Gastrocnemius medialis (tissue), 4 donors: ENCODE measurements around the gene ABCB9. TPM values are rescaled to one million over a fixed set of nuclear protein-coding genes. Genes with fewer than 3 reads are reported as not detected.

Experiments used
- ATAC-seq, 2 donors: fragments of 150-250 bp; one replicate each; pipeline ENCODE4 v1.9.1; 2016
- DNase-seq, 2 donors: peaks; one replicate each; pipeline ENCODE4 v3.0.0-alpha.2; 2019
- H3K27ac ChIP-seq, 4 donors: fragments of 200-600 bp; sonication (generic); 1 replicate in 1 of 4; 2 replicates in 3 of 4; pipeline ENCODE4 v1.5.1; 2016 to 2018; ENCODE audit warnings: mild to moderate bottlenecking in 2 of 4, moderate library complexity in 1 of 4
- H3K27me3 ChIP-seq, 3 donors: fragments of 200-600 bp; sonication (generic) in 2 of 3; 1 replicate in 1 of 3; 2 replicates in 2 of 3; pipeline versions ENCODE4 v1.5.1 to v1.6.0; 2016 to 2019; ENCODE audit warnings: mild to moderate bottlenecking in 1 of 3, moderate library complexity in 1 of 3
- H3K36me3 ChIP-seq, 2 donors: fragments of 200-600 bp; sonication (generic) in 1 of 2; one replicate each; pipeline ENCODE4 v1.5.1; 2017 to 2018
- H3K4me1 ChIP-seq, 2 donors: fragments of 200-600 bp; sonication (generic) in 1 of 2; one replicate each; pipeline ENCODE4 v1.5.1; 2016 to 2017; ENCODE audit warnings: mild to moderate bottlenecking in 2 of 2
- H3K4me3 ChIP-seq, 4 donors: fragments of 200-600 bp; sonication (generic) in 3 of 4; 1 replicate in 1 of 4; 2 replicates in 3 of 4; pipeline ENCODE4 v1.5.1; 2016 to 2019; ENCODE audit warnings: mild to moderate bottlenecking in 2 of 4
- H3K9me3 ChIP-seq, 3 donors: fragments of 200-600 bp; sonication (generic) in 2 of 3; 1 replicate in 1 of 3; 2 replicates in 2 of 3; pipeline ENCODE4 v1.5.1; 2016 to 2019
- CTCF ChIP-seq, 5 experiments: fragments of 450-650 bp in 3 of 5; fragments of 200-600 bp in 2 of 5; sonication (generic) in 2 of 5; IDR thresholded peaks in 4 of 5; conservative IDR thresholded peaks in 1 of 5; 1 replicate in 4 of 5; 2 replicates in 1 of 5; pipeline ENCODE4 v1.5.1; 2016 to 2019; ENCODE audit warnings: antibody characterized with exemption in 5 of 5, mild to moderate bottlenecking in 3 of 5, moderate library complexity in 3 of 5
- POLR2A ChIP-seq, 2 donors: fragments of 450-650 bp; IDR thresholded peaks; one replicate each; pipeline ENCODE4 v1.6.1; 2017; ENCODE audit warnings: antibody characterized with exemption in 2 of 2, mild to moderate bottlenecking in 2 of 2, moderate library complexity in 2 of 2
- in situ Hi-C, 4 donors: fragments of 200-750 bp; cut with MboI; loops; one replicate each; pipeline versions ENCODE4 v1.15.0 to v1.8.0; 2017; ENCODE audit warnings: low sequenced_read_pairs in 4 of 4
- intact Hi-C: fragments of 100-400 bp; cut with DNase I; formaldehyde crosslinking; loops from one replicate; pipeline ENCODE4 v1.15.1; 2023; ENCODE audit warnings: low total_unique reads
- total RNA-seq, 4 donors: library from RNA; depleted of rRNA; stranded (reverse); fragments of >200 nt; gene quantifications; one replicate each; pipeline versions ENCODE4 v1.1.0 to v1.2.3, GENCODE V29; 2016

The ABCB9 gene
- total RNA-seq, 4 donors from 2014 or later = 0.53 to 1.5 (median 0.99) TPM

DNA sequence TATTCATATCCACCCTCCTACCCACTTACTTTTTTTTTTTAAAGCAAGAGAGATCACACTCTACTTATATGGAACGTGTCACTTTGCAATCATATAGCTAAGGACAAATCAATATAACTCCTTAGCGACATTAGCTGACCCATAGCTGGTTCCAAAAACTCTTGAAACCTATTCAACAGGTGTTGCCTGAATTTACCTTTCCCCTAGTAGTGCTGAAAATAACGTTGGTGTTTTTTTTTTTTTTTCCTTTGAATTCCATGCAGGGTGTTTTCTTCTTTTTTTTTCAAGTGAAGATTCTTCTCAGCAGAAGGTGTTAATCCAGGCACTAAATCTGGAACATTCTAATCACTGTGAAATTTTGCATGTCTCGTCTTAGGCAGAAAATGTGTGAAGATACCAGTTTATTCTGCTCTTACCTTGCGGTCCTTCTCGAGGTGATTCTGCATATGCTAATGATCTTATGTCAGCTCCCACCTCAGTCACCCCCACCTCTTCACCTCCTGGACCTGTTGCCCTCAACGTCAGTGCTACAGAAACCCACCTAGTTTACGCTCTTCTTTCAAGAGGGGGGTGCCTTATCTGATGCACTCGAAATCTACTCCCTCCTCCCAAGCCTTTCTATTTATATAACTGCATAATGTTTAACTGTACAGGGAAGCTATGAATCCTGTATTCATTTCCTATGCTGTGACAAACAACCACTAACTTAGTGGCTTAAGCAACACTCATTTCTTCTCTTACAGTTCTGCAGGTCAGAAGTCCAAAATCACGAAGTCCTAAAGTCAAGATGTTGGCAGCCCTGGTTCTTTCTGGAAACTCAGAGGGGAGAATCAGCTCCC lies 63.2 kb downstream of the ABCB9 start:
- in situ Hi-C loops (no loop called here), intact Hi-C loops (no loop called here)
- no peak for ATAC-seq
- H3K4me1 ChIP-seq = peaks cover 0 to 7% of the 10 kb centered on the region in 2 donors
- H3K4me3 ChIP-seq = no peak overlapping the region
- H3K36me3 ChIP-seq = no peaks in the 10 kb centered on the region
- H3K27ac ChIP-seq = no peak overlapping the region
- H3K9me3 ChIP-seq = no peaks in the 10 kb centered on the region
- DNase-seq = no peak
- no peaks in the 10 kb centered on the region for H3K27me3 ChIP-seq
- TF ChIP-seq CTCF (IDR thresholded peaks at IDR 0.05 in 4 of 5, conservative IDR thresholded peaks at IDR 0.05 in 1 of 5) = no peak

DNA sequence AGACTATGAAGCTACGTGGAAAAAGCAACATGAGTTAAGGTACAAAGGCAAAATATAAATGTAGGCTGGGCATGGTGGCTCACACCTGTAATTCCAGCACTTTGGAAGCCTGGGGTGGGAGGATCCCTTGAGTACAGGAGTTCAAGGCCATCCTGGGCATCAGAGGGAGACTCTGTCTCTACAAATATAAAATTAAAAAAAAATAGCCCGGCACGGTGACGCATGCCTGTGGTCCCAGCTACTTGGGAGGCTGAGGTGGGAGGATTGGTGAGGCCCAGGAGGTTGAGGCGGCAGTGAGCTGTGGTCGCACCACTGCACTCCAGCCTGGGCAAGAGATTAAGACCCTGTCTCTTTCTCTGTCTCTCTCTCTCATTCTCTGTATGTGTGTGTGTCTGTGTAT lies 66.4 kb downstream of the ABCB9 start:
- DNase-seq = no peak
- peaks cover under 1 to 14% of the 10 kb centered on the region in 2 donors for H3K4me1 ChIP-seq
- no peak for TF ChIP-seq POLR2A (IDR thresholded peaks at IDR 0.05)
- no peak for TF ChIP-seq CTCF (IDR thresholded peaks at IDR 0.05 in 4 of 5, conservative IDR thresholded peaks at IDR 0.05 in 1 of 5)
- H3K36me3 ChIP-seq = no peaks in the 10 kb centered on the region
- no peak for ATAC-seq
- intact Hi-C loops (no loop called here), in situ Hi-C loops (no loop called here)
- H3K4me3 ChIP-seq = no peak overlapping the region
- H3K27ac ChIP-seq = no peak overlapping the region
- no peaks in the 10 kb centered on the region for H3K27me3 ChIP-seq
- H3K9me3 ChIP-seq = no peaks in the 10 kb centered on the region

GRCh38 chr12:122896662-122897061 lies 69.6 kb downstream of the ABCB9 start:
- no peaks in the 10 kb centered on the region for H3K36me3 ChIP-seq
- in situ Hi-C loops (no loop called here), intact Hi-C loops (loop anchor here (2.0 kb wide), 2 partner anchors 26 to 78 kb away; partner anchors contain the start of gene OGFOD2)
- no peak overlapping the region for H3K4me3 ChIP-seq
- no peak for TF ChIP-seq CTCF (IDR thresholded peaks at IDR 0.05 in 4 of 5, conservative IDR thresholded peaks at IDR 0.05 in 1 of 5)
- no peaks in the 10 kb centered on the region for H3K9me3 ChIP-seq
- ATAC-seq (no peak), DNase-seq (no peak)
- H3K27me3 ChIP-seq = no peaks in the 10 kb centered on the region
- H3K4me1 ChIP-seq = peaks cover 32 to 39% of the 10 kb centered on the region in 2 donors
- H3K27ac ChIP-seq = peak overlapping the region in 3 of 4 donors; percentile 84 to 85 (median 84)

- peak; percentile 68 to 81 for ATAC-seq
These were observed 70.3 kb downstream of the ABCB9 start, which contains the start of gene VPS37B for GRCh38 chr12:122895704-122896636. Gene VPS37B, minus strand, starts transcription at chr12:122896124. Its CDS starts 62 bp downstream, at chr12:122896062.

More at GRCh38 chr12:122895704-122896636, 70.3 kb downstream of the ABCB9 start, which contains the start of gene VPS37B:
- peak within 1 kb of the TSS; percentile 79 to 85 (median 84) for H3K27ac ChIP-seq
- H3K36me3 ChIP-seq = no peaks in the 10 kb centered on the region
- H3K27me3 ChIP-seq = no peaks in the 10 kb centered on the region
- no peaks in the 10 kb centered on the region for H3K9me3 ChIP-seq
- H3K4me1 ChIP-seq = peaks cover 39 to 46% of the 10 kb centered on the region in 2 donors
- TF ChIP-seq CTCF (IDR thresholded peaks at IDR 0.05 in 4 of 5, conservative IDR thresholded peaks at IDR 0.05 in 1 of 5) = peak in 2 of 5 experiments; percentile 11 to 40
- TF ChIP-seq POLR2A (IDR thresholded peaks at IDR 0.05) = peak; percentile 80 to 82
- H3K4me3 ChIP-seq = peak within 1 kb of the TSS; percentile 82 to 96 (median 94)
- intact Hi-C loops = loop anchor here (2.0 kb wide), 2 partner anchors 25 to 79 kb away; partner anchors contain the start of gene OGFOD2
- peak; percentile 13 to 52 for DNase-seq
- in situ Hi-C loops = no loop called here
